ENCODE data around the gene UNC5A.

The UNC5A gene

GRCh38 chr5:176781638-176782570 lies 28.5 kb upstream of the UNC5A start:
- DNase-seq = no peak

- DNase-seq = no peak
Observed at GRCh38 chr5:176784218-176785165, 25.9 kb upstream of the UNC5A start.

- DNase-seq = no peak
Observed at GRCh38 chr5:176785184-176786145, 24.9 kb upstream of the UNC5A start.

- DNase-seq = no peak
Observed at GRCh38 chr5:176787676-176788075, 22.7 kb upstream of the UNC5A start.

- no peak for DNase-seq
Observed at GRCh38 chr5:176788091-176788490, 22.3 kb upstream of the UNC5A start.

- no peak for DNase-seq
Observed at GRCh38 chr5:176788941-176789872, 21.2 kb upstream of the UNC5A start.

- no peak for DNase-seq
Observed at GRCh38 chr5:176789873-176790615, 20.3 kb upstream of the UNC5A start.

- no peak for DNase-seq
Observed at GRCh38 chr5:176790941-176791340, 19.4 kb upstream of the UNC5A start.

- DNase-seq = no peak
Observed at GRCh38 chr5:176792655-176793342, 17.6 kb upstream of the UNC5A start.

GRCh38 chr5:176793343-176793699 lies 17.0 kb upstream of the UNC5A start:
- DNase-seq = no peak

- DNase-seq = no peak
Observed at GRCh38 chr5:176793736-176794135, 16.6 kb upstream of the UNC5A start.

- no peak for DNase-seq
Observed at GRCh38 chr5:176794509-176794908, 15.8 kb upstream of the UNC5A start.

GRCh38 chr5:176796411-176796810 lies 13.9 kb upstream of the UNC5A start:
- no peak for DNase-seq

- DNase-seq = no peak
Observed at GRCh38 chr5:176796970-176797369, 13.4 kb upstream of the UNC5A start.

- no peak for DNase-seq
Observed at GRCh38 chr5:176797456-176798050, 12.8 kb upstream of the UNC5A start.

- DNase-seq = no peak
Observed at GRCh38 chr5:176798086-176798876, 12.1 kb upstream of the UNC5A start.

- no peak for DNase-seq
Observed at GRCh38 chr5:176798949-176799348, 11.4 kb upstream of the UNC5A start.

GRCh38 chr5:176799488-176799887 lies 10.9 kb upstream of the UNC5A start:
- DNase-seq = no peak

GRCh38 chr5:176800024-176800423 lies 10.3 kb upstream of the UNC5A start:
- no peak for DNase-seq

All from activated naive CD4-positive, alpha-beta T cell treated with Interleukin-2 at 50 U/mL for 16 hours (primary cell).